WTC11 (cell line): ENCODE measurements around the gene UTS2B.
"Not testable (repeated sequence)": the region's sequence is repeated elsewhere in the genome, so short reads cannot be mapped to it uniquely, and the experiment has no call there.

Experiments
- CTCF ChIP-seq: fragments of 200-600 bp; IDR thresholded peaks from 2 replicates; pipeline ENCODE4 v1.8.0; 2022; ENCODE audit warnings: antibody characterized with exemption
- E2F4 ChIP-seq: sonication (generic); formaldehyde crosslinking; IDR thresholded peaks from 2 replicates; pipeline ENCODE4 v1.8.1; 2022; ENCODE audit warnings: low read depth, mild to moderate bottlenecking, moderate library complexity, missing genetic modification reagents, borderline replicate concordance
- PREB ChIP-seq: sonication (generic); formaldehyde crosslinking; IDR thresholded peaks from 2 replicates; pipeline ENCODE4 v1.8.1; 2022; ENCODE audit warnings: mild to moderate bottlenecking, missing genetic modification reagents, moderate library complexity, borderline replicate concordance
- USF2 ChIP-seq: sonication (generic); formaldehyde crosslinking; IDR thresholded peaks from 2 replicates; pipeline ENCODE4 v1.8.1; 2023; ENCODE audit warnings: mild to moderate bottlenecking, missing genetic modification reagents, moderate library complexity

- not testable (repeated sequence) for TF ChIP-seq CTCF; PREB; E2F4; USF2 (CRISPR knock-in tag)
Observed at GRCh38 chr3:191246034-191246433, 84.3 kb downstream of the UTS2B start.
